IPS-NIHi11 (cell line): ENCODE results near the gene GPR25.
"Not testable (repeated sequence)": the region's sequence is repeated elsewhere in the genome, so short reads cannot be mapped to it uniquely, and the experiment has no call there.

Source experiments
- DNase-seq: peaks from one replicate; pipeline ENCODE4 v3.0.0; 2012; ENCODE audit warnings: mixed read lengths, low spot score

The GPR25 gene

GRCh38 chr1:200895801-200896530 is 23.2 kb downstream of the GPR25 start:
- no peak for DNase-seq

GRCh38 chr1:200896531-200897196 is 23.9 kb downstream of the GPR25 start:
- peak; percentile 47 for DNase-seq

- DNase-seq: no peak
Observed at GRCh38 chr1:200897259-200897658, 24.5 kb downstream of the GPR25 start.

- DNase-seq: no peak
Observed at GRCh38 chr1:200899015-200899386, 26.2 kb downstream of the GPR25 start.

- DNase-seq: no peak
Observed at GRCh38 chr1:200899451-200899915, 26.7 kb downstream of the GPR25 start.

- DNase-seq: no peak
Observed at GRCh38 chr1:200899954-200900867, 27.4 kb downstream of the GPR25 start.

GRCh38 chr1:200900877-200901276 is 28.1 kb downstream of the GPR25 start:
- no peak for DNase-seq

GRCh38 chr1:200901350-200901749 is 28.6 kb downstream of the GPR25 start:
- no peak for DNase-seq

- no peak for DNase-seq
Observed at GRCh38 chr1:200901796-200902444, 29.1 kb downstream of the GPR25 start.

- no peak for DNase-seq
Observed at GRCh38 chr1:200903793-200904192, 31.0 kb downstream of the GPR25 start.

- no peak for DNase-seq
Observed at GRCh38 chr1:200904772-200905171, 32.0 kb downstream of the GPR25 start.

GRCh38 chr1:200905411-200906052 is 32.8 kb downstream of the GPR25 start:
- no peak for DNase-seq

GRCh38 chr1:200906491-200906890 is 33.7 kb downstream of the GPR25 start:
- no peak for DNase-seq

GRCh38 chr1:200907611-200908097 is 34.9 kb downstream of the GPR25 start:
- no peak for DNase-seq

GRCh38 chr1:200908191-200908868 is 35.5 kb downstream of the GPR25 start:
- DNase-seq: no peak

GRCh38 chr1:200909071-200909470 is 36.3 kb downstream of the GPR25 start:
- no peak for DNase-seq

GRCh38 chr1:200909757-200910239 is 37.0 kb downstream of the GPR25 start:
- DNase-seq: no peak

- DNase-seq: no peak
Observed at GRCh38 chr1:200911361-200911760, 38.6 kb downstream of the GPR25 start.

GRCh38 chr1:200911936-200912335 is 39.2 kb downstream of the GPR25 start:
- not testable (repeated sequence) for DNase-seq

GRCh38 chr1:200912737-200913407 is 40.1 kb downstream of the GPR25 start:
- DNase-seq: no peak
